Peyer's patch (tissue), 4 donors: ENCODE results near the gene SEMA3B.
A peak's percentile ranks its signal among the peaks of the same experiment; 100 is the strongest.

Experiments used
- POLR2A ChIP-seq, 2 donors: fragments of 450-650 bp; IDR thresholded peaks; one replicate each; pipeline ENCODE4 v1.5.1; 2017; ENCODE audit warnings: antibody characterized with exemption in 2 of 2, mild to moderate bottlenecking in 2 of 2, moderate library complexity in 2 of 2
- TF ChIP-seq, protein P1 (sequence below), 6 experiments: fragments of 450-650 bp in 4 of 6; fragments of 200-600 bp in 2 of 6; sonication (generic) in 1 of 6; IDR thresholded peaks; one replicate each; pipeline ENCODE4 v1.5.1; 2017 to 2019; ENCODE audit warnings: antibody characterized with exemption in 6 of 6, mild to moderate bottlenecking in 3 of 6, moderate library complexity in 1 of 6

DNA sequence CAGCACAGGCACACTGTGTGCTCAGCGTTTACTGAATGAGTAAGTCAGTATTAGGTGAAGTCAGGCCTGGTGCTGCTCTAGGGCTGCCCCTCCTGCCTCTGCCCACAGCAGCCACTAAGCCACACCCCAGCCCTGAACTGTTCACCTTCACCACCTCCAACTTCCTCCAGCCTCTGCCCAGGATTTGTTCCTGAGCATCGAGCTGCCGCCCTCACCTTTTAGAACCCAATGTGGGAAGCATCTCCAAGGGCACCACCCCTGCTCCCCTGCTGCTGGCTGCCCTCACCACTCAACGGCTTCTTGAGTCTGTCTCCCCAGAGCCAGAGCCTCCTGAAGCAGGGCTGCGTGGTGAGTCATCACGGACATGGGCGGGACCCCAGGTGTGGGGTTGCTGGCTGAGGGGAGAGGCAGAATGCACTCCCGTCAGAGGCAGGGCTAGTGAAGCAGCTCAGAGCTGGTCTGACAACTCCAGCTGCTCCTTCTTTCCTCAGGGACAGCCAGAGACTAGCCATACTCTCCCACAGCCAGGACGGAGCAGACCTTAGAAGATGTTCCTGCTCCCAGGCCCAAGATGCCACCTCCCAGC, 47.8 kb downstream of the SEMA3B start:
- TF ChIP-seq, protein P1, sequence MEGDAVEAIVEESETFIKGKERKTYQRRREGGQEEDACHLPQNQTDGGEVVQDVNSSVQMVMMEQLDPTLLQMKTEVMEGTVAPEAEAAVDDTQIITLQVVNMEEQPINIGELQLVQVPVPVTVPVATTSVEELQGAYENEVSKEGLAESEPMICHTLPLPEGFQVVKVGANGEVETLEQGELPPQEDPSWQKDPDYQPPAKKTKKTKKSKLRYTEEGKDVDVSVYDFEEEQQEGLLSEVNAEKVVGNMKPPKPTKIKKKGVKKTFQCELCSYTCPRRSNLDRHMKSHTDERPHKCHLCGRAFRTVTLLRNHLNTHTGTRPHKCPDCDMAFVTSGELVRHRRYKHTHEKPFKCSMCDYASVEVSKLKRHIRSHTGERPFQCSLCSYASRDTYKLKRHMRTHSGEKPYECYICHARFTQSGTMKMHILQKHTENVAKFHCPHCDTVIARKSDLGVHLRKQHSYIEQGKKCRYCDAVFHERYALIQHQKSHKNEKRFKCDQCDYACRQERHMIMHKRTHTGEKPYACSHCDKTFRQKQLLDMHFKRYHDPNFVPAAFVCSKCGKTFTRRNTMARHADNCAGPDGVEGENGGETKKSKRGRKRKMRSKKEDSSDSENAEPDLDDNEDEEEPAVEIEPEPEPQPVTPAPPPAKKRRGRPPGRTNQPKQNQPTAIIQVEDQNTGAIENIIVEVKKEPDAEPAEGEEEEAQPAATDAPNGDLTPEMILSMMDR (IDR thresholded peaks at IDR 0.05), result no peak
- peak; percentile 52 to 66 for TF ChIP-seq POLR2A (IDR thresholded peaks at IDR 0.05)
